ENCODE measurements around the gene LAMA1.

Gene LAMA1

GRCh38 chr18:7002107-7002506, 115.5 kb downstream of the LAMA1 start:
- Histone ChIP-seq H3K27ac (no peak overlapping the region), H3K27me3 (peaks cover 3% of the 10 kb centered on the region), H3K4me3 (ENCODE audit: low read depth in 1 of 2, low read length in 1 of 2) (no peak overlapping the region), H3K4me1 (ENCODE audit: control insufficient read depth in 1 of 2, insufficient read depth in 1 of 2, low read depth in 1 of 2, low read length in 1 of 2) (no peaks in the 10 kb centered on the region), H3K9me3 (no peaks in the 10 kb centered on the region), H3K36me3 (no peaks in the 10 kb centered on the region)
- TF ChIP-seq CTCF (IDR thresholded peaks at IDR 0.05), result no peak

- TF ChIP-seq CTCF (IDR thresholded peaks at IDR 0.05), result no peak
- Histone ChIP-seq H3K36me3 (no peaks in the 10 kb centered on the region), H3K27ac (no peak overlapping the region), H3K9me3 (no peaks in the 10 kb centered on the region), H3K4me3 (ENCODE audit: low read depth in 1 of 2, low read length in 1 of 2) (no peak overlapping the region), H3K4me1 (ENCODE audit: control insufficient read depth in 1 of 2, insufficient read depth in 1 of 2, low read depth in 1 of 2, low read length in 1 of 2) (no peaks in the 10 kb centered on the region), H3K27me3 (peaks cover 9% of the 10 kb centered on the region)
Measured at GRCh38 chr18:7000484-7001096, 117.0 kb downstream of the LAMA1 start.

GRCh38 chr18:6997808-6998207, 119.8 kb downstream of the LAMA1 start:
- Histone ChIP-seq H3K4me1 (ENCODE audit: control insufficient read depth in 1 of 2, insufficient read depth in 1 of 2, low read depth in 1 of 2, low read length in 1 of 2) (no peaks in the 10 kb centered on the region), H3K27me3 (peaks cover 25% of the 10 kb centered on the region), H3K4me3 (ENCODE audit: low read depth in 1 of 2, low read length in 1 of 2) (no peak overlapping the region), H3K36me3 (no peaks in the 10 kb centered on the region), H3K9me3 (no peaks in the 10 kb centered on the region), H3K27ac (no peak overlapping the region)
- no peak for TF ChIP-seq CTCF (IDR thresholded peaks at IDR 0.05)

- no peak overlapping the region for H3K4me3 ChIP-seq (ENCODE audit: low read depth in 1 of 2, low read length in 1 of 2)
- H3K9me3 ChIP-seq, result no peaks in the 10 kb centered on the region
- H3K27ac ChIP-seq, result no peak overlapping the region
- H3K4me1 ChIP-seq (ENCODE audit: control insufficient read depth in 1 of 2, insufficient read depth in 1 of 2, low read depth in 1 of 2, low read length in 1 of 2), result no peaks in the 10 kb centered on the region
- no peak for TF ChIP-seq CTCF (IDR thresholded peaks at IDR 0.05)
- H3K27me3 ChIP-seq, result peaks cover 23% of the 10 kb centered on the region
- no peaks in the 10 kb centered on the region for H3K36me3 ChIP-seq
Measured at GRCh38 chr18:6994771-6995430, 122.7 kb downstream of the LAMA1 start.

- no peaks in the 10 kb centered on the region for H3K36me3 ChIP-seq
- peaks cover 23% of the 10 kb centered on the region for H3K27me3 ChIP-seq
- TF ChIP-seq CTCF (IDR thresholded peaks at IDR 0.05), result no peak
- H3K27ac ChIP-seq, result no peak overlapping the region
- no peak overlapping the region for H3K4me3 ChIP-seq (ENCODE audit: low read depth in 1 of 2, low read length in 1 of 2)
- H3K9me3 ChIP-seq, result no peaks in the 10 kb centered on the region
- no peaks in the 10 kb centered on the region for H3K4me1 ChIP-seq (ENCODE audit: control insufficient read depth in 1 of 2, insufficient read depth in 1 of 2, low read depth in 1 of 2, low read length in 1 of 2)
Measured at GRCh38 chr18:6994056-6994770, 123.4 kb downstream of the LAMA1 start.
